Stimulated activated CD8-positive, alpha-beta memory T cell treated with anti-CD3 and anti-CD28 coated beads, Interleukin-7, amount 100 ng/mL, for 4 hours (primary cell): Measurements from ENCODE around the gene TMEM238.
"Not testable (repeated sequence)": the region's sequence is repeated elsewhere in the genome, so short reads cannot be mapped to it uniquely, and the experiment has no call there.

Experiments
- DNase-seq, 2 donors: peaks; one replicate each; pipeline ENCODE4 v3.0.0-alpha.2; 2020; ENCODE audit warnings: low read depth in 2 of 2

TMEM238 gene, protein sequence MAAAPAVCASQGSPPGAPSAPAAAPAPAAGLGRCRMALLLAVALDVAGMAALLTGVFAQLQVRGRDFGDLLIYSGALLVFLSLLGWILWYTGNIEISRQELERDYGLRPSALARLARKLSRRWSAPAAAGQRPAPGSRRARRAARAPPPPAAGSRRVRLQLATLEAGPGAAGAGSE

DNA sequence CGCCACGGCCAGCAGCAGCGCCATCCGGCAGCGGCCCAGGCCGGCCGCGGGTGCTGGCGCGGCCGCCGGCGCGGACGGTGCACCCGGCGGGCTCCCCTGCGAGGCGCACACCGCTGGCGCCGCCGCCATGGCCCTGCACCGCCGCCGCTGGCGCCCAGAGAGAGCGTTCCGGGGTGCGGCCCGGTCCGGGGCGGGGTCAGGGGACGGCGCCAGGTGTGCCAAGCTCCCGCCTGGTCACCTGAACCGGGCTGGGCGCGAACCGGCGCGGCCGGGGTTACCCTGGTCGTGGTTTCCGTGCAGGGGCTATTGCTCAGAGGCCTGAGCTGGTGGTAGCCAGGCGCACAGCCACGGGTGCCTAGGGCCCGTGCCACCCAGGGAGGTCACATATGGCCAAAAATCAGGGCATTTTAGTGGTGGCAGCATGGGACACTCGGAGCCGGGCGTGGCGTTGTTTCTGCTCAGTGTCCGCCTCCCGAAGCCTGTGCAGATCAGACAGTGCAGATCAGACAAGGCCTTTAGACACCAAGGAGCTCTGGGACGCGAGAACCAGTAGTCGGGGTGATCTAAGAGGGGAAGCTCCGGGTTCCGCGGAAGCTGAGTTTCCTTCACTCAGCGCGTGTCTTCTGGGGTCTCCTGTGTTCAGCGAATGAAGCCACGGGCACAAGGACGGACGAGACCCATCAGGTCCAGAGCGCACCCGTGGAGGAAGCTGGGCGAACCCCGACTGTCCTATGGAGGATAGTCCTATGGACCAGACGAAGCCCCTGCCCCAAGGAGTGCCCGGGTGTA is at the start of gene TMEM238:
Gene TMEM238 (minus strand): TSS at position 162 of the 789 bp plus-strand sequence. CDS start 33 bp downstream, at position 129.
- peak in 1 of 2 donors; percentile 26 for DNase-seq

- DNase-seq = no peak
Observed at GRCh38 chr19:55433292-55433691, 49.2 kb upstream of the TMEM238 start.

- DNase-seq = no peak
Observed at GRCh38 chr19:55432241-55432959, 48.3 kb upstream of the TMEM238 start.

- DNase-seq = no peak
Observed at GRCh38 chr19:55431183-55431582, 47.1 kb upstream of the TMEM238 start.

- no peak for DNase-seq
Observed at GRCh38 chr19:55426042-55426441, 42.0 kb upstream of the TMEM238 start.

- DNase-seq = no peak
Observed at GRCh38 chr19:55424518-55424917, 40.4 kb upstream of the TMEM238 start.

- no peak for DNase-seq
Observed at GRCh38 chr19:55423225-55424005, 39.3 kb upstream of the TMEM238 start.

- not testable (repeated sequence) for DNase-seq
Observed at GRCh38 chr19:55421281-55421680, 37.2 kb upstream of the TMEM238 start.

DNA sequence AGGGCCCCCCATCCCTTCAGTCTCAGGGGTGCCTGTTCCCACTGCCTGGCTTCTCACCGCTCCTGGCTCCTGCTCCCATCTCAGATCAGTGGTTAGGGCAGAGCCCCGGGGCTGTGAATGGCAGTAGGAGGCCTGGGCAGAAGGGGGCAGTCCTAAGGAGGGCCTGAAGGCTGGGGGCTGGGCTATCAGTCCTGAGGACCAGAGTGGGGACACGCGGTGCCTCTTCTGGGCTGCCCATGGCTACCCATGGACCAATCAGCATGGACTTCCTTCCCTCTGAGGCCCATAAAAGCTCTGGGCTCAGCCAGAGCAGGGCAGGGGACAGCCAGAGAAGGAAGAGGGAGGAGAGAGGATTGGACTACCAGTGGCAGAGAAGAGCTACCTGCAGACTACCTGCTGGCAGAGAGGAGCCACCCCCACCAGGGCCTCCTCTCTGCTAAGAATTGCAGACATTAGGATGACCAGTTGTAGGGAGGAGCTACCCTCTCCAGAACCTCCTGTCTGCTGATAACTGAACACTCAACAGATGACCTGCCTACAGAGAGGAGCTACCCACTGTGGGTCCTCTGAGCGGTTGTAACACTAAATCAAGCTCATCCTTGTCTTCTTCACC is 35.6 kb upstream of the TMEM238 start:
- no peak for DNase-seq

DNA sequence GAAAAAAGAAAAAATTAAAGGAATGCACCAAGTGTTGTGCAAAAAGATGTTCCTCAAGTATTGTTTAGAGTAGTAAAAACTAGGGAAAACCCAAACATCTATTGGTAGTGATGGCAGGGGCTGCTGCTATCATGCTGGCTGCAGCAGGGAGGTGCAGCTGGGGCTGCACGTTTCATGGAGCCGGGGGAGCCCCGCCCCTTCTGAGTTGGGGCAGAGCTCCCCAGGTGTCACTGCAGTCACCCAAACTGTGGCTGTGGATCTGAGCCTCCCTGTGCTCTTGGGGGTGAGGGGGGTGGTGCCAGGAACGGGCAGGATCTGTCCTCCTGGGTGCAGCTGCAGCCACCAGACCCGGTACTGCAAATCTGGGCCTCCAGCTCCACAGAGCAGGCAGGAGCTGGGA is 35.0 kb upstream of the TMEM238 start:
- no peak for DNase-seq

- peak in 1 of 2 donors; percentile 29 for DNase-seq
Observed at GRCh38 chr19:55418185-55418584, 34.1 kb upstream of the TMEM238 start.

- no peak for DNase-seq
Observed at GRCh38 chr19:55410168-55410567, 26.1 kb upstream of the TMEM238 start.

DNA sequence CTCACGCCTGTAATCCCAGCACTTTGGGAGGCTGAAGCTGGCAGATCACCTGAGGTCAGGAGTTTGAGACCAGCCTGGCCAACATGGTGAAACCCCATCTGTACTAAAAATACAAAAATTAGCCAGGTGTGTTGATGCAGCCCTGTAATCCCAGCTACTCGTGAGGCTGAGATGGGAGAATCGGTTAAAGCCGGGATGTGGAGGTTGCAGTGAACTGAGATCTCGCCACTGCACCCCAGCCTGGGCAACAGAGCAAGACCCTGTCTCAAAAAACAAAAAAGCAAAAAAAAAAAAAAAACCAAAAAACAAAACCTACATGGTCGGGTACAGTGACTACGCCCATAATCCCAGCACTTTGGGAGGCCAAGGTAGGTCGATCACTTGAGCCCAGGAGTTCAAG is 25.1 kb upstream of the TMEM238 start:
- not testable (repeated sequence) for DNase-seq

- DNase-seq = no peak
Observed at GRCh38 chr19:55408533-55408872, 24.4 kb upstream of the TMEM238 start.

GRCh38 chr19:55407800-55408532 is 23.9 kb upstream of the TMEM238 start:
- peak; percentile 96 to 97 for DNase-seq

GRCh38 chr19:55407550-55407799 is 23.4 kb upstream of the TMEM238 start, which contains the start of gene UBE2S:
TSS of gene UBE2S (minus strand) at chr19:55407788. CDS start at chr19:55407589, 199 bp downstream.
- not testable (repeated sequence) for DNase-seq

- peak in 1 of 2 donors; percentile 38 for DNase-seq
Observed at GRCh38 chr19:55406826-55407549, 22.9 kb upstream of the TMEM238 start.

DNA sequence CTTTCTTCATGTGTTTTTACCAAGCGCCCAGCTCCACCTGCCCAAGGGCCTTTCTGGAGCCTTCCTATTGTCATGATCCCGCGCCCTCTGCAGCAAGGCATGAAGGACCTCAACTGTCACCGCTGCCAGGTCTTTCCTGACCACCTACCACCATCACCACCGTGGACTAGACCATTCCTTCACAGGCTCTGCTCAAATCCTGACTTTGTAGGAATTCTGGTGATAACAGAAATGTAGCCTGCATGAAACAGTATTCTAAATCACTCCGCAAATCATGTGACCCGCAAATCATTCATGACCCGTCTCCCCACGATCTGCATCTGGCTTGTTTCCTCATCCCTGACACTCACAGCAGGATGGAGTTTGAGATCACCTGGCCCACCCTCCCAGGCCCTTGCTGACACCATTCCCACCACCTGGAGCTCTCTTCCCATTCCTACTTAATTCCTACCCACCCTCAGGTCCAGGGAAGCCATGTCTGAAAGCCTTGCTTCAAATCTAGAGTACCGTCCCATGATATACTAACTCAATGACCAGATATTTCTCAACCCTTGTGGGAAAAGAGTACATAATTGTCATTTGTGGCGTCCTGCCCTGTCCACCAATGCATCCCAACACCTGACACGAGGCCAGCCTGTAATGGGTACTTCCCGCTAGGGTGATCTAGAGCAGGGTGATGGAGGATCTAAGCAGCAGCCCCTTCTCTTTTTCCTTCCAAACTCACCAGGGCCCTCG is 22.2 kb upstream of the TMEM238 start:
- DNase-seq = no peak

DNA sequence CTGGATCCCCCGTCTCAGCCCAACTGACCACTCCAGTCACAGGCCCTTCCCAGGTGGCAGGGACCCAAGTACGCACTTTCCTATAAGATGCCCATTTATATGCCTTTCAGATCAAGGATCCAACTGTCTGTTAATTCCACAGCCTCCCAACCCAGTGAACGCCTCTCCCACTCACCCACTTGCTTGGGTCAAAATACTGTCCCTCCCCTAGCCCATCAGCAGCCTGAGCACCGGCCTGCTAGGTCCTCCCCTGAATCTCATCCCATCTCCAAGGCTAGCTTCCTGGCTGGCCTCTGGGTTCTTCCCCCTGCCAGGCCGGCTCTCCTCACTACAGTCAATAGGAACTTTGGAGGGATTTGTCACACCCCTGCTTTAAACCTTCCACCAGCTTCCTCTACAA is 21.5 kb upstream of the TMEM238 start:
- DNase-seq = no peak

GRCh38 chr19:55402509-55402908 is 18.4 kb upstream of the TMEM238 start:
- no peak for DNase-seq
